Globus pallidus (tissue), 1 donor: ENCODE measurements around the gene ITGA2.
A peak's percentile ranks its signal among the peaks of the same experiment; 100 is the strongest.

ENCODE experiments used
- DNase-seq: peaks from one replicate; pipeline ENCODE4 v3.0.0-alpha.2; 2015; ENCODE audit warnings: low spot score

ITGA2 gene

DNA sequence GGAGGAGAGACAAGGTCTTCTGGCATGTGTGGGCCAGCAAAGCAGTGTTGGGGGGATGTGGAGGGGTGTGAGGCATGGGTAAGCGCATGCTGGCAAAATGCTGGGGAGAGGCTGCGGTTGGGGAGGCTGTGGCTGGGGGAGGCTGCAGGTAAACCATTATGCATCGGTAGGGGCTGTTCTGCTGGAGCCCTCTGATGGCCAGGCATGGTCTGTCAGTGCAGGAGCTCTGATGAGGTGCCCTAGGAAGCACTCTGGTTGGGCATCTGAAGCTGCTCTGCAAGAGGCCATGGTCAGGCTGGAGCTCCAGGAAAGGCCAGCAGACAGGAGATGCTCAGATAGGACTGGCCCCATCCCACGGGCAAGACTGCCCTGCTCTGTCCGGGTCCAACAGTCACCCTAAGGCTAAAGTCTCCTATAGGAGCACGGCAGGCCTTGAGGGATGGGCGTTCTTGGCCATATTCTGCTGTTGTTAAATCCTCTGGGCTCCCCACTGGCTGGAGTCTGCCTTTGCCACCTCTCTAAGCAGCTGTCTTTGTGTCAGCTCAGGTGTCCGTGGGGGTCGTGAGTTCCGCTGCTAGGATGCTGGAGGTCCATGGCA is 28.7 kb downstream of the ITGA2 start:
- DNase-seq = no peak

DNA sequence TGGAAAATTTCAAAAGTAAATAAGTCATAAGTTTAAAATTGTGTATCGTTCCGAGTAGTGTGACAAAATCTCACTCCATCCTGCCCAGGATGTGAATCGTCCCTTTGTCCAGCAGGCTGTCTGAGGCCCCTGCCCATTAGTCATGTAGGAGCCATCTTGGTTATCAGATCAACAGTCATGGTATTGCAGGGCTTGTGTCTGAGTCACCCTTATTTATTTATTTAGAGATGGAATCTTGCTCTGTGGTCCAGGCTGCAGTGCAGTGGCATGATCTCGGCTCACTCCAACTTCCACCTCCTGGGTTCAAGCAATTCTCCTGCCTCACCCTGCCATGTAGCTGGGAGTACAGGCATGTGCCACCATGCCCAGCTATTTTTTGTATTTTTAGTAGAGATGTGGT is 30.2 kb downstream of the ITGA2 start:
- no peak for DNase-seq

DNA sequence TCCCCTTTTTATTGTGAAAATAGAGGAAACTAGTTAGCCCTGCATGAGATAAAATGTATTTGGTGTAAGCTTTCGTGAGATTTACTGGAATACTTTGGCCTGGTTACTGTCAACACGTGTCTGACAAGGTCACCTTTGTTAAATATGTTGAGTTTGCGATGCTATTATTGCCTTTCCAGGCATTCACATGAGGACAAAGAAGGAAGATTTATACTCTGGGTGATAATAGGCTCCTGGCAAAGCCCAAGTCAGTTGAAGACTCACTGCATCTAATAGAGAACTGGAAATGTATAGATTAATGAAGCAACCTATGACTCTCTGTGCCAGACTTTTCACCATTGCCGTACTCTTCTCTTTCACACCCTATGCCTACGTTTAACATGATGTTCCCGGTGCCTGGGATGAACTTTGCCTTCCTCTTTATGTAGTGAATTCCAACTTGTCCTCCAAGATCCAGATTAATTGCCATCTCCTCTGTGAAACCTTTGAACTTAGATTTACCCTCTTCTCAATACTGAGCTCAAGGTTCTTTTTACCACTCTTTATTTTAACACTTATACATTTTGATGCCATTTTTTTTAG is 33.9 kb downstream of the ITGA2 start:
- no peak for DNase-seq

DNA sequence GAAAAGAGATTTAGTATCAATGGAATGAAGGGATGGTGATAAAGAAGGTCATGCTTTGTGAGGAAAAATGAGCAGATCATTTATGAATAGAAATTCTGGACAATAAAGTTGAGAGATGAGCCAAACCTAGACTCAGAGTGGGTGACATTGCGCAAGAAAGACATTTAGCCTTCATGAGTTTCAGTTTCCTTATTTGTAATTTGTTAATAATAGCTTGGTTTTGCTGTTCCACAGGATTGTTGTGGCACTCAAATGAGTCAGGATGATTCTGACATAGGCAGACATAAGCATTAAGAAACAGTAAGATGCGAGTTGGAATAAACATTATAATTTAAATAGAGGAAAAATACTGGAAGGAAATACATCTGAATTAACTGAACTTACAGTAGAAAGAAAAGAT is 34.8 kb downstream of the ITGA2 start:
- no peak for DNase-seq

DNA sequence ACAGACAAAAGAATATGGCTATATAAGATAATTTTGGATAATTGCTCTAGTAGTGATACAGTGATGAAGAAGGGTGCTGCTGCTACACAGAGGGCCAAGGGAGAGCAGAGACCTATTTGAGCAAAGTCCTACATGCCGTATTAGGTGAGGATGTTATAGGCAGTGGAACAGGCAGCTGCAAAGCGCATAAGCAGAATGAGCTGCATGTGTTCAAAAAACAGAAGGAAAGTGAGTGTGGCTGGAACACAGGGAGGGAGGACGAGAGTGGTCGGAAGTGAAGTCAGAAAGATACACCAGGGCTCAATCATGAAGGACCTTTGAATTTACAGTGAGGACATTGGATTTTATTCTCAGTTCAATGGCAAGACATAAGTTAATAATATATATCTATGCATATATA is 35.4 kb downstream of the ITGA2 start:
- DNase-seq = no peak

DNA sequence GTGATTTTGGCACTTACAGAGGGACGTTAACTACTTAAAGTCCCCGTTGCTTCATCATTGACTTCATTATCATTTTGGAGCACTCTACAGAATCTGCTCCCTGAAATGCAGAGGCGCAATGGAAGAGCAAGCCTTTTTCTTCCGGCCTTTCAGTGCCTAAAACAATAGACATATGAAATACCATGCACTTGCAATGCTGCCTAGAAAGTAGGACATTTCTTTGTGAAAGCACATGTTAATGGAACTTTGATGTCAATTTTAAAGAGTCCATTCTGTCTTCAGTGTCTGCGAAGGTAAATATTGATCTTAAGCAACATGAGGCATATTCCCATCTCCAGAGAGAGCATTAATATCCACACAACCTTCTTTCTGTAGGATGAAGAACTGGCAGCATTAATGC is 36.3 kb downstream of the ITGA2 start:
- DNase-seq = no peak

DNA sequence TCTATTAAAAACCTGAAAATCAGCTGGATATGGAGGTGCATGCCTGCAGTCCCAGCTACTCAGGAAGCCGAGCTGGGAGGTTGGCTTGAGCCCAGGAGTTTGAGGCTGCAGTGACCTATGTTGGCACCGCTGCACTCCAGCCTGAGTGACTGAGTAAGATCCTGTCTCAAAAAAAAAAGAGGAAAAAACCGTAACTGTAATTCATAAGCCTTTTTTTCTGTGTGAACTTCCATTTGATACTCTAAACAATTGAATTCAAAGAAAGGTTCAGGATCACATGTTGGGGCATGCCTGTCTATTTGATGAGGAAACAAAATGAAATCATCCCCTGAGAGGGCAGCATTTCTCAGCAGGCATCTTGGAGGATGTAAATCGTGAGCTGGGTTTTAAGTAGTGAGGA is 38.8 kb downstream of the ITGA2 start:
- no peak for DNase-seq

DNA sequence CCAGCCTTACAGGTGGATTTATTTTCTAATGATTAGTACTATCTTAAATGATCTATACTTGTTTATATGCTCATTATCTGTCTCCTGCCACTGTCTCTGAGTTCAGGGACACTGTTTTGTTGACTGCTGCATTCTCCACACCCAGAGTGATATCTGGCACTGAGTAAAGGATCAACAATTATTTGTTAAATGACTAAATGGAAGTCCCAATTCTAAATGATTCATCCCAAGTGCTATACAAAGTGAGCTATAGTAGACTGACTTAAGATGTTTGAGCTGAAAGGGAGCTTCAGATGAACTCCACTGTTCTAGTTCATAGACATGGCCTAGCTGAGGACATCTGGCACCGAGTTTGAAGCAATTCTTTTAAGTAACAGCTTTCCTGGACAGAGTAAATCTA is 40.5 kb downstream of the ITGA2 start:
- DNase-seq = no peak

DNA sequence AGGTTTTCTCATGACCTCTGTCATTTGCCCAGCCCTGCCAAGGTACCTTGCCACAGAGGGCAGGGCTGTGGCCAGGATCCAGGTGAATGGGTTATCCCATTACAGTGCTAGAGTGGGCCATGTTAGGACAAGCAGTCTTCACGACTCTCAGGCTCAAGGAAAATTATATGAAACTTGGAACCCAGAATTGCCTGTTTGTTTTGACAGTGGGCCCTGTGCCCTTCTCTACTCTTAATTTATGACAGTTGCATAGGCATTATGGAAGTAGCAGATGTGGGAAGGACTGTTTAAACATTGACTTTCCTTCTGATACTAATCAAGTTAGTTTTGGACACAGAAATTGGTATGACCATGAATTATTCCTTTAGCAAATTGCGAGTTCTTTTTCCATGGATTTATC is 41.7 kb downstream of the ITGA2 start:
- DNase-seq = peak; percentile 7

DNA sequence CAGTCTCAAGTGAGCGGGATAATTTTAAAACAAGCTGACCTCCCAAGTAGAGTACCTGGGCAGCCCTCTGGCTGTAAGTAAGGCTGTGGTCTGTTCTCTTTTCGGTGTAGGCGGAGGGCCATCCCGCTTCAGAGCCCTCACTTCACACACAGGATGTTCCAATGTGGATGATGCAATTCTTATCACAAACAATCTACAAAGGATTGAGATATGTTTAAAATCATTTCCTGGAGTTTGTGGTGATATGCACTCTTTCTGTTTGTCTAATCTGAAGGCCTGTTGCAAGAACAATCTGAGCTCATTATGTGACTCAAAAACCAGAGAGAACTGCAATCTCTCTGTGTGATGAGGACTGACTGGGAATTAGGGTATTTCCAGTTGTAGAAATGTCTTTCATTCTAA is 42.5 kb downstream of the ITGA2 start:
- DNase-seq = peak; percentile 24

DNA sequence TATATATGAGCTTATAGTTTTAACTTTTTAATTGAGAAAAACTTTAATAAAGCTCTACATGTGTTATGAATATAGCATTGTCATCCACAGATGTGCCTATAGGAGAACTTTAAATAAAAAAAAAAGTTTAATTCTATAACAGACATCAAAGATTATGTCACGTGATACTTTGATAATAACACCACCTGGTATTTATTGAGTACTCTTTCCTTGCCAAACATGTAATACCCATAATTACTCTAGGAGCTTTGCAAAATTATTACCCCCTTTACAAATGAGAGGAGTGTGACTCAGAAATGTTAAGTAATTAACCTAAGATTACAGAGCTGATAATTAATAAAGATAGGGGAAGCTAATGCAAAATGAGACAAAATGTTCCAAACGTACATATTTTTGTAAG is 43.0 kb downstream of the ITGA2 start:
- DNase-seq = no peak

DNA sequence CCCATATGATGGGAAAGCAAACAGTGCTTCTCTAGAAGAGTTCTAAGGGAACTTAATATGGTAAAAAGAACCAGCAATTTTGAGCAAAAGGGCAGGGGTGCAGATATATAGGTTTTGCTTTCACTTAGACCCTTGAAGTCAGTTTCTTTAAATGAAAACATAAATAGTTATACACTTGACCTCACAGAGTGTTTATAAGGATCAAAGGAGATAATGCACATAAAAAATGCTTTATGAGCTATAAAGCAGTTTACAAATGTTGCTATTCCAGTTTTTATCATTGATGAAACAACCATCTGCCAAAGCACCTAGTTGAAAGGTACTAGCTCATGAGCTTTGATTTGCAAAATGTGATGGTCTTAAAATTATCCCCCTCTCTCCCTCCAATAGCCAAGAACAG is 45.7 kb downstream of the ITGA2 start:
- DNase-seq = no peak

DNA sequence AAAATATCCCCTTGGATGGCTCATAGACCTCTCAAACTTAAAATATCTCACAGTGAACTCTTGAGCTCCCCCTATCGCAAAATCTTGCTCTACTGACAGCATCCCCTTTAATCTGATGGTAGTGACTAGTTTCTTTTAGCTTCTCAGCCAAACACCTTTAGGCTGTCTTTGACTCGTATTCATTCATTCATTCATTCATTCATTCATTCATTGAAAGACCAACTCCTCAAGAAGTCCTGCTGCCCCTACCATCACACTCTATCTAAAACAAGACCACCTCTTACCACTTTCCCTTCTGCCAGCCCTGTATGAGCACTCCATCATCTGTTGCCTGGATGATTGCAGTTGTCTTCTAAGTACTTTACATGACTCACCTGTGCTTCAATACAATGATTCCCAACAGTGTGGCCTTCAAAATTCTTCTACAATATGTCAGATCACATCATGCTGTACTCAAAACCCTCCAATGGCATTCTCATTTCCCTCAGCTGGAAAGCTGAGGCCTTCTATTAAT is 46.8 kb downstream of the ITGA2 start:
- DNase-seq = no peak

DNA sequence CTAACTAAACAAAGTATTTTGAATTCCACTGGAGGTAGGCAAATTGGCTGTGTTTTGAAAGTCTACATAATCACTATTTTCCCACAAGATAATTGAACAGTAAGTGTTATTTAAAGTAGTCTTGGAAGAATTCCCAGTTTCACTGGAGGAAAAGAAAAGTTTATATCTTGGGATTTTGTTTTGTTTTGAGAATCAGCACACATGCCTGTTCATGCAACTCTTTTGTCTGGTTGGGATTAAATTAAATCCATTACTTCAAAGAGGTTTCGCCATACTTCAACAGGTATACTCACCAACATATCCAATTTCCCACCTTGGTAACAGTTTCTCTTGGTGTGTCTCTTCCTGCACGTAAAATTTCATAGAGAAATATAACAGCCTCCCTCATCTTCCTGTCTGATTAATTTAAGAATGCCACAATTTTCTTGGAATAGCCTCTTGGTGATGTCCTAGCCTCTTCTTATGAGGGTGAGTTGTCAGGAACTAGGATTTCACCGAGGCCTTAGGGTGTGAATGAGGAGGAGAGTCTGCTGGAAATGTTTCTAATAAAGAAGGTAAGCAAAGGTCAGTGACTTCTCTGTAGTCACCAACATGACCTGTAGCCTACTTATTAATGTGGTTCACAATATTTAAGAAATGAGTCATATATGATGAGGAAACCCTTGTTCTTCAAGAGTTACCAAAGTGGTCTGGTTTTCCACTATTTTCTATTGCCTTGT is 48.1 kb downstream of the ITGA2 start:
- no peak for DNase-seq

DNA sequence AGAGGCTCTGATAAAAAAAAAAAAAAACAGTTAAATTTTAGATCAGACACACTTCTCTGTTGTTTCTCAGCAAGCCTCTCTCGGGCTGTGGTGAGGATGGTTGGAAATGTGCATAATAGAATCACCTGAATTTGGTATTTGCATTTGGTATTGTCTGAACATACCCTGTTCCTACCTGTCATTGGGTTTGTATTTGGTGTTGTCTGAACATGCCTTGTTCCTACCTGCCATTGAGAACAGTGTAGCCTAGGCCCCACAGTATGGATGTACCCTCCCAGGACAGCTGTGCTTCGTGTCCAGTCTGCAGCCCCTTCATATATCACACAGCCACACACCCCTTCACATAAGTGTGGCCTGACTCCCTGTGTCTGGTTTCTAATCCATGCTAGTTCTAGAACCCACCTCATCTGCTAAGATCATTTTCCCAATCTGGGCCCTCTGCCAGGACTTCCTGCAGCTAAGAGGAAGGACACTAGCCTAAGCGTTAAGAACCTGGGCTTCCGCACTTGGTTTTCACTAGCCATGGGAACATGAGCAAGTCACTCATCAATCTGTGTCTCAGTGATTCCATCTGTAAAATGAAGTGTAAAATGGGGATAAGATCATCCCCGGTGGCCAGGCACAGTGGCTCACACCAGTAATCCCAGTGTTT is 49.2 kb downstream of the ITGA2 start:
- DNase-seq = no peak

DNA sequence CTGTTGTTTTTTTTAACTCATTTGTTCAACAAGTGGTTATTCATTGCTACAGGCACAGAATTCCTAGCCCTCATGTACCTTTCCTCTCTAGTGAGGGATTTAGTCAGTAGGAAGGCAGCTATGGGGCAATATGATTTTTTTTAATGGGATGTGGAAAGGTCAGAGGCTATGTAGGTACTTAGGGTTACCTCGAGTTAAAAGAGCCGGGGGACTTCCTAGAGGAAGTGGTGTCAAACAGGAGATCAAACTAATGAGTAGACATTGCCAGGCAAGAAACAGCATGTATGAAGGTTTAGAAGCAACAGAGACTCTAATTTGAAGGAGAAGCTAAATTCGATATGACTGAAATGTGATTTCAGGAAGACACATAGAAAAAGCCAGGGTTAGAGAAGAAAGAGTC is 50.7 kb downstream of the ITGA2 start:
- no peak for DNase-seq

DNA sequence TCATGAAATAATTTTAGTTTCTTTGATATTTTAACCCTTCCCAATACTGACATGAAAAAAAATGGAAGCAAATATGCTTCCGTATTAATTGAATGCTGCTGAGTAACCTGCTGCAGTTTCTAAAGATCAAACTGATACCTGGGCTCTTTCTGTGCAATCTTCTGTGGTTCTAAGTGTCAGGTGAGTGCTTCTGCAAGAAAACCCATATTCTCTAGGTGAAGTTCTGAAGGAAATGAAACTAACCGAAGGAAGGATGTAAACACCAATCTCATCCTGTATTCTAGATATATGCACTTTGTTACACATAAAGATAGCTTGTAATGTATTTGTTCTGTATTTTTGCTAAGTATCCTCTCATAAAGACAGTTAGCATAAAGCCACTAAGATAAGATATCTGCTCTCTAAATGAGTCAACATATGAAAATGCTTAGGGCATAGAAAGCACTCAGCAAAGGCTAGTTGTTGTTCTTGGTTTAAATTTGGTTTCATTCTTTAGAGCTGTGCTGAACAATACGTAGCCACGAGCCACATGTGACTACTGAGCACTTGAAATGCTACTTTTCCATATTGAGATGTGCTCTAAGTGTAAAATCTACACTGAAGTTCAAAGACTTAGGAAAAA is 52.0 kb downstream of the ITGA2 start:
- DNase-seq = peak; percentile 56

DNA sequence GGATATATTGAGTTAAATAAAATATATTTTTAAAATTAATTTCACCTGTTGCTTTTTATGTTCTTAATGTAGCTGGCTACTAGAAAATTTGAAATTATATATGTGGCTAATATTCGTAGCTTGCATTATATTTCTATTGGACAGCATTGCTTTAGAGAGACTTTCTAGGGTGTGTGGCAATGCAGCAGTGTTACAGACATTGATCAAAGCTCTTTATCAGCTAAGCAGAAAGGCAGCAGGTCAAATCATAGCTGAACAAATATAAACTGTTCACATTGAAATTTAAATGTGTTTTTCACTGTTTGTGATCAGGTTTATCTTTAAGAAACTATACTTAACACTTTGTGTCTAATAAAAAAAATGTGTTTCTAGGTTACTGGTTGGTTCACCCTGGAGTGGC is 52.6 kb downstream of the ITGA2 start:
- DNase-seq = no peak

DNA sequence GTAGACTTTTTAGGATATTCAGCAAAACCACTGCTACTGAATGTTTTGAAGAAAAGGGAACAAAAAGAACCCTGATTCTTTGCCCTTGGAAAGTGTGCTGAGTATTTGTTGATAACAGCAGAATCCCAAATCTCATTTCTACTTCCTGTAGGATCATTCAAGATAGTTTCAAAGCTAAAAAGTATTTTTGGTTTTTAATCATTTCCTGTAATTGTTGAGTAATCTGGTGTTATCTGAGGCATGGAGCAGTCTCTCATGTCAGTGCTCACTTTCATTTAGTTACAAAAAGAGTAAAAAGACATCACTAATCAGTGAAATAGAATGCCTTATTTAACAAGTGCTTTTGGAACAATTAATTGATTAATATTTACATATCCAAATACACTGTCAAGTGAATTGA is 56.1 kb downstream of the ITGA2 start:
- no peak for DNase-seq

DNA sequence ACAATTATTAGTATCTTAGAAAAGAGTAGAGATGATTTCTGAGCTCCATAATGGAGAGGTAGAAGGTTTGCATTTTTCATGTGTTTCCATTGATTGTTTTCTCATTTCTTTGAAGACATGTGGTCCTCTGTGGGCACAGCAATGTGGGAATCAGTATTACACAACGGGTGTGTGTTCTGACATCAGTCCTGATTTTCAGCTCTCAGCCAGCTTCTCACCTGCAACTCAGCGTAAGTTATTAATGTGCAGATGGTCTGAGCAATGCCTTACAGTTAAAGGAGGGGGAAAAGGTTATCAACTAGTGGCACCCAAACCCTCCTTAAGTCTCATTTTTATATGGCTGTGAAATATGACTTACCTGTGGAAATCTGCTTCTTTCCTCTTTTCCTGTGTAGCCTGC is 59.1 kb downstream of the ITGA2 start:
- DNase-seq = no peak

DNA sequence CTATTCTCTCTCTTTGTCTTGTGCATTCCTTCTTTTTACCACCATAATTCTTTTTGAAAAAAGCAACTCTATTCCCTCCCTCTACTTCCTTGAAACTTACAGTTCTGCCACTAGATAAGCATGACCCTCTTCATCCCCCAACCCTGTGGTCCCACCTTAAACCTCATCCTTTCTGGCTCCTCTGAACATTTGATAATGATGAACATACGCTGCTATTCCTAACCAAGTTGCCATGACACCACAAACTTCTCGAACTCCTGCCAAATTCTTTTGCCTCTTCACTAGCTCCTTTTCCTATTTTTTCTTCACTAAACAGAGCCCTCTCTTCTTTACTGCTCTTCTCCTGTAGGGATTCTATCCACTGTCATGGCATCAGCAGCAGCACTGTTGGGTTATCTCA is 63.3 kb downstream of the ITGA2 start:
- DNase-seq = no peak

DNA sequence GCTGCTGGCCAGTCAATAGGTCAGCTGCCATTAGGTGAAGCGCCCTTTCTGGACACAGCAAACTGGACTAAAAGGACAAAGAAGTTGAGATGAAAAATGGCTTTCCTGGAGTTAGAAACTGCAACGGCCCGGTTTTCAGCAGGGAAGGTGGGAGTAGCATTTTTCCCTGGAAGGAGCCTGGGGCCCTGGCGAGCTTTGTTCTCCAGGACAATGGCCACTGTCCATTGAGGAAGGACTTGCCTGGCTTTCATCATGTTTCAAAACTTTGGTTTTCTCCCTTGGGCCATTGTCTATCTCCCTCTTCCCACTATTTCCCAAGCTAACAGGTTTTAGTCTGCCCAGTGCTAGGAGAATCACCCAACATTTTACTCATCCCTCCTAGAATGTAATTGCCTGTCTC is 64.2 kb downstream of the ITGA2 start:
- no peak for DNase-seq

DNA sequence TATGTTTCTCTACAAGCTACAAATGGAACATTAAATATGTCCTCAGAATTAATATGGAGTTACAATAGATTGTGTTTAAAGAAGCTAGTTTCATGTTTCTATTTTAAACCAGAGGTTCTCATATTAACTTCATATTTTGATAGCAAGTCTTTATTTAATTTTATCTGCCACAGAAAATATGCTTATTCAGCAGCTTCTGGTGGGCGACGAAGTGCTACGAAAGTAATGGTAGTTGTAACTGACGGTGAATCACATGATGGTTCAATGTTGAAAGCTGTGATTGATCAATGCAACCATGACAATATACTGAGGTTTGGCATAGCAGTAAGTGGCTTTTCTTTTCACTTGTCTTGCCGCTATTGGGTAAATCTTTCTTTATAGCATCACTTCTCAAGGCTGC is 66.2 kb downstream of the ITGA2 start:
- no peak for DNase-seq
